DMS 273 (cell line): ENCODE results near the gene IFI30.
"Not testable (repeated sequence)": the region's sequence is repeated elsewhere in the genome, so short reads cannot be mapped to it uniquely, and the experiment has no call there.

Experiments
- DNase-seq: peaks from one replicate; lab custom pipeline; 2025; ENCODE audit not compliant: unreplicated experiment; lab: John Stamatoyannopoulos, UW

IFI30 gene

GRCh38 chr19:18152442-18152816 is 21.2 kb upstream of the IFI30 start:
- peak; percentile 99 for DNase-seq

- DNase-seq, result peak; percentile 100
Observed at GRCh38 chr19:18152817-18153555, 20.6 kb upstream of the IFI30 start, which contains the start of gene PIK3R2. TSS of gene PIK3R2 (plus strand) at chr19:18153163. CDS start at chr19:18155880, 2,717 bp downstream.

- peak; percentile 68 for DNase-seq
Observed at GRCh38 chr19:18153556-18154134, 20.0 kb upstream of the IFI30 start.

GRCh38 chr19:18155095-18156087 is 18.2 kb upstream of the IFI30 start:
- DNase-seq, result no peak

- DNase-seq, result peak; percentile 57
Observed at GRCh38 chr19:18156268-18156667, 17.3 kb upstream of the IFI30 start.

- DNase-seq, result peak; percentile 99
Observed at GRCh38 chr19:18156841-18157464, 16.7 kb upstream of the IFI30 start.

- DNase-seq, result peak; percentile 98
Observed at GRCh38 chr19:18157465-18158063, 16.0 kb upstream of the IFI30 start.

GRCh38 chr19:18158467-18158866 is 15.1 kb upstream of the IFI30 start:
- DNase-seq, result no peak

GRCh38 chr19:18159059-18159616 is 14.5 kb upstream of the IFI30 start:
- DNase-seq, result not testable (repeated sequence)

- no peak for DNase-seq
Observed at GRCh38 chr19:18159810-18160209, 13.8 kb upstream of the IFI30 start.

- no peak for DNase-seq
Observed at GRCh38 chr19:18160493-18160970, 13.1 kb upstream of the IFI30 start.

GRCh38 chr19:18160971-18161635 is 12.5 kb upstream of the IFI30 start:
- peak; percentile 92 for DNase-seq

- no peak for DNase-seq
Observed at GRCh38 chr19:18161636-18162002, 12.0 kb upstream of the IFI30 start.

GRCh38 chr19:18164072-18164471 is 9.5 kb upstream of the IFI30 start:
- DNase-seq, result no peak

GRCh38 chr19:18165794-18166544 is 7.6 kb upstream of the IFI30 start:
- no peak for DNase-seq

- no peak for DNase-seq
Observed at GRCh38 chr19:18167011-18167410, 6.6 kb upstream of the IFI30 start.

GRCh38 chr19:18167975-18168645 is 5.5 kb upstream of the IFI30 start:
- DNase-seq, result peak; percentile 75

GRCh38 chr19:18168673-18169381 is 4.8 kb upstream of the IFI30 start:
- DNase-seq, result no peak
